HG03342 (cell line): ENCODE data around the gene NMBR.
"Not testable (repeated sequence)": the region's sequence is repeated elsewhere in the genome, so short reads cannot be mapped to it uniquely, and the experiment has no call there.

ENCODE experiments used
- ATAC-seq: cut with Tn5 transposase; IDR thresholded peaks from one replicate; pipeline ENCODE4 v1.9.1; 2021; ENCODE audit warnings: mild to moderate bottlenecking, moderate library complexity; ENCODE audit not compliant: unreplicated experiment

The NMBR gene

DNA sequence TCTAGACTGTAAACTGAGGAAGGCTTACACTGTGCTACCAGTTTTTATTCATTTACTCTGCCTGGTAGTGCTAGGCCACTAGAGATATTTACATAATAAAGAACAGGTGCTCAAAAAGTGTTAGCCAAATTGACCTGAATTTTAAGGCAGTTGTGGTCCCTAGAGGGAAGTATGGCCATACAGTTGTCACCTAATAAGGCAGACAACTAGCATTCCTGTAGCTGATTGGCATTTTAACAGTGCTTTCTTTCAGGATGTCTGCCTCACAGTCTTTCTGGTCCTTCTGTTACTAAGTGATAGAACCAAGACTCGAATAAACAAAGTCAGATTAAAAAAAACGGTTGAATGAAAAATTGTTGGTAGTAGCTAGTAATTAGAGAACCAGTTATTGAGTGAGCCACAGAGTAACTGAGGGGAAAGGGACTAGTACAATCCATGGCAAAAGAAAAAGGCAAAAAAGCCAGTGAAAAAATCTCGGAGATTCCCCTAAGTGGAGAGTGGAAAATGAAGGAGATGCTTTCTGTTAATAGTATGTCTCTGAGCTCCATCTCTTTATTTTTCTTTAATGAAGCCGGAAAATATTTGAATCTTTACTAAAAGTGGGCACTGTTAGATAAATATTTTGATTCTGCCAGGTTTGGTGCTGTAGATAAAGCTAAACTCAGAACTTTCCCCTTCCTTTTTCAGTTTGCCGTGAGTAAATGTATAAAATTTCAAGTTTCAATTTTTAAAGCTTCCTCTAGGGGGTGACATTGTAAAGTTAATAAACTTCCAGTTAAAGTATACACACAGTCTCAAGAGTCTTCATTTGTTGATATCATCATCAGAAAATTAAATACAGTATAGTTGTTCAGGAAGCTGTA, 9.2 kb upstream of the NMBR start:
- peak; percentile 71 for ATAC-seq

DNA sequence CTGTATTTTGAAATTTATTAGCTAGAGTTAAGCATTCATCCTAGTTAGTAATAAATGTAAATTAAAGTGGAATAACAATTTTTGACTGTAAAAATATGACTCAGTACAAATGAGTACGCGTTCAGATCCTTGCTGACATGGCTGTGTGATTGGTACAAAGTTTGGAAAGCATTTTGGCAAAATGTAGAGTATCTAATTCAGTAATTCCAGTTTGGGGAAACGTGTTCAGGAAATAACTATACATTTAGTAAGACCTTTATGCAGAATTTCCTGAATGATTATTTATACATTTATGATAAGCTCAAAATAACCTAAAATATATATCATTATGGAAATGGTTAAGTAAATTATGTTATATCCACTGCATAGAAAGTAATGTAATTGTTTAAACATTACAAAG, 8.2 kb upstream of the NMBR start:
- no peak for ATAC-seq

DNA sequence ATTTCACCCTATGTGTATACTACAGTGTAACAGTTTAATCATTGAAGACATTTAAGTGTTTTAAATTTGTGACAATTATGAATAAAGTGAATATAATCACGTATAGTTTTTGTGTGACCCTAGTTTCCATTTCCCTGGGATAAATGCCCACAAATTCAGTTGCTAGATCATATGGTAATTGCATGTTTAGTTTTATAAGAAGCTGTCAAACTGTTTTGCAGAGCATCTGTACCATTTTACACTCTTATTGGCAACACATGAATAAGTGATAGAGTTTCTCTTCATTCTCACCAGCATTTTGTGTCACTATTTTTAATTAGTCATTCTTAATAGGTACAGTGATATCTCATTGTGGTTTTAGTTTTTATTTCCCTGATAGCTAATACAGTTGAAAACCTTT, 7.4 kb upstream of the NMBR start:
- no peak for ATAC-seq

DNA sequence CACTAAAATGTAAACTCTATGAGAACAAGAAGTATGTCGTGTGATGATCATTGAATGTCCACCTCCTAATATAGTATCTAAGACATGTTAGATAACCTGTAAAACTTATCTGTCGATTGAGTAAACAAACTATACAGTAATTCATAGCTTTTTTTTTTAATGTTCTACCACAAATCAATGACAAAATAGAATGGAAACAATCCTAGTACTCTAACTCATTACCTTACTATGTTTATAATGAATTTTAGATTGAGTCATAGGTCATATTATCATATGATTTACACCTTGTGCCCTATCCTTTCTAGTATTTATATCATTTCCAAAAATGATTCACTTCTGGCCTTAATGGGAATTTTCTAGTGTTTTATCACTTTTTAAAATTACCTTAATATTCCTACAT, 6.3 kb upstream of the NMBR start:
- no peak for ATAC-seq

DNA sequence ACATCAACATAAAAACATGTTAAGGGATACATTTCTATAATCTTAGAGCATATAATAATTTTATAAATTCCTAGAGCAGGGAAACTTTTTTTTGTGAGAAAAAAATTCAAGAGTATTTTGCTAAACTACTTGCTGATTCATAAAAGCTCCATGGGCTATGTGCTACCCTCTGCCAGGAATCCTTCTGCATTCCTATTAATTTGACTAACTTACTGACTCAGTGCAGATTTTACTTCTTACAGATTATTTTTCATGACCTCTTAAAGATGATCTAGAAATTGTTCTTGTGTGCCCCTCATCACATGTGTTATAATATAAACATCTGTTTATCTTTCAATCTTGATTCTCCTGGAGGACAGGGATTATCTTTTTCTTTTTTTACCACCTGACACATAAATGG, 5.8 kb upstream of the NMBR start:
- no peak for ATAC-seq

DNA sequence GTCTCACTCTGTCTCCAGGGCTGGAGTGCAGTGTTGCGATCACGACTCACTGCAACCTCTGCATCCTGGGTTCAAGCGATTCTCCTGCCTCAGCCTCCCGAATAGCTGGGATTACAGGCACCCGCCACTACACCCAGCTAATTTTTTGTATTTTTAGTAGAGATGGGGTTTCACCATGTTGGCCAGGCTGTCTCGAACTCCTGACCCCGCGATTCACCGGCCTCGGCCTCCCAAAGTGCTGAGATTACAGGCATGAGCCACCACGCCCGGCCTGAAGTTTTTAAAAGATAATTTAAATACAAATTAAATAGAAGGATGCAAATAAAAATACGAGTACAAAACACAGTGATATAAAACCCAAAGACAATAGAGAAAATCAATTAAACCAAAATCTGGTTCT, 5.4 kb downstream of the NMBR start:
- ATAC-seq: not testable (repeated sequence)

DNA sequence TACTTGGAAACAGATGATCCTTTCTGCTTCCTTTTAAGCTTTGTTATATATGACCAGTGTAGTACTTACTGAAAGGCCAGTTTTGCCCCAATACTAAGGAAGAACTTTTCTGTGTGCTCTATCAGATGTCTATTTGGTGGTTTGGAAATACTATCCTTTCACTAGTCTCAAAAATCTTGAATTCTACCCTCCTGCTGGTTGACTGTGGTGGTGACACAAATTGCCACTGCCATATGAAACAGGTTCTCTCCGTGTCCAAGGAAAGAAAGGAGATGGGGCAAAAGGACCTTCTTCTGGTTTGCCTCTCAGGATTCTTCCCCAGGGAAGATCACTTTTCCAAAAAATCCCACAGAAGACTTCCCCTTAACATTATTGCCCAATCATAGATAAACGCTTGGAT, 8.0 kb downstream of the NMBR start:
- no peak for ATAC-seq

DNA sequence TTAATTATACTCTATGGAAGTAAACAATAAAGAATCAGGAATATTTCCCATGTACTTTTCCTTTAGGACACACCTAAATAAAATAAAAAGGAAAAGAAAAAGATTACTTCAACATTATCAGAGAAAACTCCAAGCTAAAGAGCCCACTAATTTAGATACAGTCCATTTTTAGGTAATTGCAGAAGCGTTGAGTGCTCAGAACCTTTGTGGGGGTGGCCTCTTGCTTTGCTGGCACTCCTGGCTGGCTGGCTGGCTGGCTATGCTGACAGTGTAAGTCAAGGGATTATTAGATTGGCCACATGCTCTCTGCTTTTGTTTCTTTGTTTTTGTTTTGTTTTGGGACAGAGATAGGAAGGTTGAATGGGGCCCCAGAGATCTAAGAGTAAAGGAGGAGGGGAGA, 14.3 kb downstream of the NMBR start, which contains the start of gene GJE1:
Gene GJE1, plus strand, starts transcription at position 301 of the 400 bp plus-strand sequence. CDS start 234 bp downstream, outside the sequence.
- ATAC-seq: no peak

DNA sequence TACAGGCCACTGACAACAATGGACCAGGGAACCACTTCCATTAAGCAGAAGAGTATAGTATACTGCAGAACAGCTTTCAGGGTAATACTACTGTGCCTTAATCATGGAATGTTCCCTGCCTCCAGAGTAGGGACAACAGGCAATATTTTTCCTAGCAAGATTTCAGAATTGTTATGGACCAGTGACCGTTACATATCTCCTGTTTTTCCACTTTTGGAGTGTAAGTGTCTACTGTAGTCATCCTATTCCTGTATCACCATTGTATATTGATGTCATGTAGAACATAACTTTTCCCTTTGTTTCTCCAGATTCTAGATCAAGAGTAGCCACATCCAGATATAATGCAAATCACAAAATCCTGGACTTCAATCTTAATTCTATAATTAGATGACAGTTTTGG, 16.1 kb downstream of the NMBR start:
- ATAC-seq: no peak

DNA sequence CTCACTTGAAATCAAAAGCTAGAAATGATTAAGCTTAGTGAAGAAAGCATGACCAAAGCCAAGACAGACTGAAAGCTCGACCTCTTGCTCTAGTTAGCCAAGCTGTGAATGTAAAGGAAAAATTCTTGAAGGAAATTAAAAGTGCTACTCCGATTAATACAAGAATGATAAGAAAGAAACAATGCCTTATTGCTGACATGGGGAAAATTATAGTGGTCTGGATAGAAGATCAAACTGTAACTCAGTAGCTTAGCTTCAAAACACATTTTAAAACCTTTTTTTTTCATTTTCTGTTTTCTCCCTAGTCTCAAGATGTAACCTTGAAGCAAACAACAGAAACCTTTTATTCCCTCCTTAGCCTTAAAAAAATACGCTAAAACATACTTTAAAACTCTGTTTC, 25.6 kb downstream of the NMBR start:
- no peak for ATAC-seq

DNA sequence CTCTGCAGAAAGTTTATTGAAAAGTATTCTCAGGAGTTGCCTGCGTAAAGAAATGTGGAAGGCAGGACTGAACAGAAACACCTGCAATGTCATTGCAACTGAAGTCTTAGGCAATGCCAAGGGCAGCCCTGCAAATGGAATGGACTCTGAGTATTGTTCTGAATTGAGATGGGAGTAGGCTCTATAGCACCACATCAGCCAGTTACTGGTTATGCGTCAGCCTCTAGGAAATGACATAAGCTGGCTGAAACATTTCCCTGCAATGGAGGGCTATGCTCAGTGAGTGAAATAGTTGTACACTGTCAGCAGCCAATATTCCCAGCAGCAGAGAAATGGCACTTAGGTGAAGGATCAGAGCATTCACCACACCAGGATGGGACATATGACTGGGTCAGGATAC, 28.0 kb downstream of the NMBR start:
- no peak for ATAC-seq

DNA sequence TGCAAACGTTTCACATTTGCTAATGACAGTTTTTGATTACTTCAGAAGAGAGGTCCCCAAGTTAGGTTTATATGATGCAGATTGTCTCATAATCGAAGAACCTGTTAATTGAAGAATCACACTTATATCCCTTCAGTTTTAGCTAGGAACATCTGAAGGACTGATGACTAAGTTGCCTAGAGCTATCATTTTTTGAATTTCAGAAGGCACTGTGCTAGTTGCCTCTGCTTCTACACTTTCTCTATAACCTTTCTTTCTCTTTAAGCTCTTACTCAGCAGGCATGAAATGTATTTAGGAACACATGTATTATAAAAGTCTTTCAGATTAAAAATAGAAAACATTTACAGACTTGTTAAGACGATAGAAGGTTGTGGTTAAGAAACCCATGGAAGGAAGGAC, 28.6 kb downstream of the NMBR start:
- no peak for ATAC-seq

DNA sequence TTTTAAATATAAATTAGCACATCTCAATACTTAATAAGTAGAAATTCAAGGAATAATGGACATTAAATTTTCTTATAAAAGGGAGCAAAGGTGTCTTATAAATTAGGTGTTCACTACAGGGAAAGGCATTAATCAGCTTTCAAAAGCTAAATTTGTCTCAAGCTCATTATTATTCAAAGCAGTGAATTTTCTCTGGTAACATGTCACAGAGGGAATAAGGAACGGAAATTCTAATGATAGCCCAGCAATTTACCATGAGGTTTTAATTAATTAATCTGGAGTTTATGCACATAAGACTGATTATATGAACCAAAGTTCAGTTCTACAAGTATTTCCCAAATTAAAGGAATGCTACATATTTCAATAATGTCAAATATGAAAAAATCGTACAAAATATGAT, 29.6 kb downstream of the NMBR start:
- no peak for ATAC-seq

DNA sequence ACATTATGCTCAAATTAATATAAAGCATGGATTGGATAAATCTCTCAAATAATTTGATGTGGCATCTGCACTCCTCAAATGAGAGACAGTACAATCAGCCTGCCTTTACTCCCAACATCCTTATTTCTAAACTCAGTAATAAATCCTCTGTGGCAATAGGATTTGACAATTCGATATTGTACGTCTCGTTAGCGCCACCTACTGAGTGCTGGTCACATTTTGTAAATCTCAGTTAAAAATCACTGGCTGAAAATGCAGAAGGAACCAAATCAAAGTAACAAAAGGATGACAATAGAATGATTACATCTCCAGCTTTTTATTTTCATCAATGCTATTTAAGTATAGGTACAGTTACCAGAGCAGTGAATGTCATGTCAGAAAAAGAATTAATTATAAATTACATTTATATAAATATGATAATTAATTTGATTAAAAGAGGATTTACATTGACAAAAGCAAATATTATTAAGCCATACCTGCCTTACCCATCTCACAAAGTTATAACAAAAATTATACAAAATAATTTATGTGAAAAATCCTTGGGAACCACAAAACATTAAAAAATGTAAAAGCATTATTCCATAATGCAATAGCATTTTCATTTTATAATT, 34.4 kb downstream of the NMBR start:
- peak; percentile 76 for ATAC-seq

DNA sequence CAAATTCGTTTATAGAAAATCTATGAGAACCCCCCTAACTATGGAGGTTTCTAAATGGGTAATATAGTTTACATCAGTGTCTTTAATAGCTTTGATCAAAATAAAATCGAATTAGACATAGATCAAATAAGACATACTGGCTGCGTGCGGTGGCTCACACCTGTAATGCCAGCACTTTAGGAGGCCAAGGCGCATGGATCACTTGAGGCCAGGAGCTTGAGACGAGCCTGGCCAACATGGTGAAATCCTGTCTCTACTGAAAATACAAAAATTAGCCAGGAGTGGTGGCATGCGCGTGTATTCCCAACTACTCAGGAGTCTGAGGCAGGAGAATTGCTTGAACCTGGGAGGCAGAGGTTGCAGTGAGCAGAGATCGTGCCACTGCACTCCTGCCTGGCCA, 36.1 kb downstream of the NMBR start:
- ATAC-seq: not testable (repeated sequence)

DNA sequence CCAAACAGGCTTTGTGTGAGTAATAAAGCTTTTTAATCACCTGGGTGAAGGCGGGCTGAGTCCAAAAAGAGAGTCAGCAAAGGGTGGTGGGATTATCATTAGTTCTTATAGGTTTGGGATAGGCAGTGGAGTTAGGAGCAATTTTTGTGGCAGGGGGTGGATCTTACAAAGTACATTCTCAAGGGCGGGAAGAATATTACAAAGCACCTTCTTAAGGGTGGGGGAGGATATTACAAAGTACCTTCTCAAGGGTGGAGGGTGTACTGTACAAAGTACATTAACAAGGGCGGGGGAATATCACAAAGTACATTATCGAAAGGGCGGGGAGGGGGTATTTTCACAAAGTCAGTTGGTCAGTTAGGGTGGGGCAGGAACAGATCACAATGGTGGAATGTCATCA, 42.1 kb downstream of the NMBR start:
- ATAC-seq: not testable (repeated sequence)

DNA sequence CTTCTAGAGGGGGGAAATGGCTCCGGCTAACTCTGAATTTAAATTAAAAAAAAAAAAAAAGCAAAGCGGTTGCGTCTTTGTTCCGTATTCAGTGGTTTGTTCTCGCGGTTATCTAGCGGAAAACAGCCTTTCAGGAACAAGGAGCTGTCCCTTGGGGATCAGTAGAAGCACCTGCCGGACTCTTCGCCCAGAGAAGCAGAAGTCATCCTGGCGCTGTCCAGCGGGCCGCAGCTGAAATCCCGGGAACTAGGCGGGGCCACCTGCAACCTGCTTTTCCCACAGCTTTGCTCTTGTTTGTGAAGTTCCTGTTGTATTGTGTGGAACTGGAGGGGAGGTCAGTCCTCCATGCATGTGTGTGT, 58.1 kb downstream of the NMBR start:
- no peak for ATAC-seq

DNA sequence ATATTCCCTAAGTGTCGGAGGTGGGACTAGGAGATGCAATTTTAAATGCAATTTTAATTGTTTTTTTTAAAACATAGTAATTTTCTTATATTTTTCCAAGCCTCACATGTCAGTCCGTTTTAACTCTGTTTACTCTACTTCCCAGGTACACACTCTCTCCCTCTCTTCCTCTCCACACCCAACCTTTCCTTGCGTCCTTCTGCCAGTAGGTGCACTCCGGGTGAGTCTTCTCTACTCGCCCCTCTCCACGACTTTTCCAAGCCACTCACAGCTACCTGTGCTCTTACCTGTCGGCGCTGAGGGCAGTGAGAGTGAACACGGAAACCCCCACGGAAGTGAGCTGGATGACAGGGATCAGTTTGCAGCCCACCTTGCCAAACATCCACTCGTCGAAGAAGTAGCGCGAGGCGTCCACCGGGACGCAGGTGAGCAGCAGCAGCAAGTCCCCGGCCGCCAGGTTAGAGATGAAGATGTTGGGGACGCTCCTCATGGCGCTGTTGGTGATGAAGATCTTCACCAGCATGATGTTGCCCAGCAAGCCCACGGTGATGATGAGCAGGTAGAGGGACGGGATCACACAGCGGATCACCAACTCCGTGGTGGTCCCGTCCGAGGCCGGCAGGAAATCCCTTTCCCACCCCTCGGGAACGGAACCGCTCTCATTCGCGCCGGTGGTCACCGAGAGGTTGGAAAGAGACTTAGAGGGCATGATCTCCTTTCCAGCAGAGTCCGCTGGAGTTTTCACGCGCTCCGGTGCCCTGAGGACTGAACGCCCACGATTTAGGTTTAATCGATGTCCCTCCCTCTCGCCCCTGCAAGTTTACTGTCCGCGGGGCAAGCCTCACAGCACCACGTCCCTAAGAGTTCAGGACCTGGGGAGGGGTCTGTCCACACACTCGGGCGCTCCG, 58.7 kb downstream of the NMBR start:
- no peak for ATAC-seq

DNA sequence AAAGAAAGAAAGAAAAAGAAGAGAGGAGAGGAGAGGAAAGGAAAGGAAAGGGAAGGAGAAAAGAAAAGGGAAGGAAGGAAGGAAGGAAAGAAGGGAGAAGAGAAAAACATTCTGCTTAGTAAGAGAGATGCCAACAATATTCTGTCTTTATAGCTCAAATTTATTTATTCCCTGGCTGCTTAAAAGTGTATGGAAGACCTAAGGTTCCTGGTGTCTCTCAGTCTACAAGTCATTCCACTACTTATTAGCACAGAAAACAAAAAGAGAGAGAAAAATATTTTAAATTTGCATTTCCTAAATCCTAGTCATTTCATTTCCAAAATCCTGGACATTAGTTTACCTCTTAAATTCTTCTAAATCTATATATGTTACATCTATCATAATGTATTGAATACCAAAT, 67.8 kb downstream of the NMBR start:
- no peak for ATAC-seq

DNA sequence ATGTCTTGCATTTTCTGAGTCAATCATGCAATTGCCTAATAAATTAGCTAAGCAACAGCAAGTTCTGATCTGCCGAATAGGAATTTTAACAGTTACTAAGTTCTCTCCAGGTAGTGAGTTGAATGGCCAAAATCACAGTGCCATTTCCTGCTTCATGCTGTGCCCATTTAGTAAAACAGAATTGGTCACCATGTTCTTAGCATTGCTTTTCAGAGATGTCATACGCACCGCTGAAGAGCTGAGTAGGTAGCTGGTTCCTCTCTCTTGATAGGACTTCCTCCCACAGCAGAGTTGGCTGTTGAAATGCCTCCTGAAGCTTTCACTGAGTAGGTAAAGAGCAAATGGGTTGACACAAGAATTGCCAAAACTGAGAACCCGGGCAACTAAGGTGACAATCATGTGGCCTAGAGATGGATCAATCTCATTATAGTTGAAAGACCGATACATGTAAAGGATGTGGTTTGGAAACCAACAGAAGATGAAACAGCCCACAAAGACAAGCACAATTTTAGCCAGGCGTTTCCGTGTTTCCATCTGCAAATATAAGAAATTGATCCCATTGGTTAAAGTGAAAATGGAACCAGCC, 71.3 kb downstream of the NMBR start:
- no peak for ATAC-seq

DNA sequence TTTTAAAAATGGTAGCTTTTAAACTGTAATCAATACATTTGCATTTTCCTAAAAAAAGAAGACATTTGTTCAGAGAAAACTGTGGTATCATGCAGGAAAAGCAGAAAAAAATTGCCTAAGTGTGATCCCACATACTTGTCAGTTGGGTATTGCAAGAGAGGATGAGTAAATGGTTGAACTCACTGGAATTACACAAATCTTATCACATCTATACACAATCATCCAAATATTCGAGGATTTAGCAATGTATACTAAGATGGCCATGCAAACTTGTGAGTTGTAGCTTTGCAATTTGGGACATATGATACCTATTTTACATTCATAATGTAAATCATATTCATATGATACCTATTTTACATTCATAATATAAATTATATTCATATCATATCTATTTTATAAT, 72.4 kb downstream of the NMBR start:
- ATAC-seq: no peak
